Pons (tissue), 1 donor: ENCODE data around the gene LPAR3.
A peak's percentile ranks its signal among the peaks of the same experiment; 100 is the strongest.

Experiments used
- DNase-seq: peaks from one replicate; pipeline ENCODE4 v3.0.0-alpha.2; 2016; ENCODE audit warnings: low spot score

The LPAR3 gene

GRCh38 chr1:84827555-84827954 is 65.5 kb downstream of the LPAR3 start:
- no peak for DNase-seq

- no peak for DNase-seq
Observed at GRCh38 chr1:84825161-84825560, 67.8 kb downstream of the LPAR3 start.

GRCh38 chr1:84823991-84824390 is 69.0 kb downstream of the LPAR3 start:
- no peak for DNase-seq

- no peak for DNase-seq
Observed at GRCh38 chr1:84823511-84823910, 69.5 kb downstream of the LPAR3 start.

- no peak for DNase-seq
Observed at GRCh38 chr1:84810343-84810742, 82.7 kb downstream of the LPAR3 start.

GRCh38 chr1:84809023-84809422 is 84.0 kb downstream of the LPAR3 start:
- DNase-seq: no peak

- DNase-seq: no peak
Observed at GRCh38 chr1:84803604-84804003, 89.4 kb downstream of the LPAR3 start.

- no peak for DNase-seq
Observed at GRCh38 chr1:84802567-84803232, 90.3 kb downstream of the LPAR3 start.

- DNase-seq: no peak
Observed at GRCh38 chr1:84800090-84801073, 92.6 kb downstream of the LPAR3 start.

GRCh38 chr1:84797603-84798002 is 95.4 kb downstream of the LPAR3 start:
- no peak for DNase-seq

GRCh38 chr1:84795966-84796600 is 96.9 kb downstream of the LPAR3 start:
- no peak for DNase-seq

- DNase-seq: no peak
Observed at GRCh38 chr1:84795213-84795612, 97.8 kb downstream of the LPAR3 start.

GRCh38 chr1:84792421-84792820 is 100.6 kb downstream of the LPAR3 start:
- DNase-seq: no peak

GRCh38 chr1:84789014-84789413 is 104.0 kb downstream of the LPAR3 start:
- DNase-seq: no peak

- no peak for DNase-seq
Observed at GRCh38 chr1:84785271-84786036, 107.6 kb downstream of the LPAR3 start.

- DNase-seq: no peak
Observed at GRCh38 chr1:84782881-84783280, 110.1 kb downstream of the LPAR3 start.

- no peak for DNase-seq
Observed at GRCh38 chr1:84781946-84782771, 110.8 kb downstream of the LPAR3 start.

- peak; percentile 27 for DNase-seq
Observed at GRCh38 chr1:84780000-84780716, 112.8 kb downstream of the LPAR3 start.

GRCh38 chr1:84776639-84777038 is 116.4 kb downstream of the LPAR3 start:
- DNase-seq: no peak

GRCh38 chr1:84775535-84775920 is 117.5 kb downstream of the LPAR3 start:
- no peak for DNase-seq
